Inflammatory macrophage treated with lipopolysaccharide for 4 hours (primary cell): ENCODE data around the gene PTPRCAP.

Experiments used
- DNase-seq: peaks from one replicate; pipeline ENCODE4 v3.0.0-alpha.2; 2020

PTPRCAP gene

DNA sequence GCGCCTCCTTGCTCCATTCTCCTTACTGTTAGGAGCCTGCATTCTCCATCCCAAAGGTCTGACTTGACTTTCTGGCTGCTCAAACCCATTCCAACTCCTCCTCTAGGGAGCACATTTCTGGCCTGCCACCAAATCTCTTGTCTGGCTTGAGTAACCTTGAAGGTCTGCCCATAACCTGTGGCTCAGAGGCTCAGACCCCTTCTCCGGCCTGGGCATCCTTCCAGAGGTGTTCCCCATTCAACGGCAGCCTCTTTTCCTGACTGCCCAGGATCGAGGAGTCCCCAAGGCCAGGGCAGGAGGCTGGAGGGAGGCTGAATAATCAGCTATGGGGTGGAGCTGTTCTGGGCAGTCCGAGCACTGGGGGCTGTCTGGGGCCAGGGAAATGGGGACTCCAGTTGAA lies 43.5 kb downstream of the PTPRCAP start:
- no peak for DNase-seq

DNA sequence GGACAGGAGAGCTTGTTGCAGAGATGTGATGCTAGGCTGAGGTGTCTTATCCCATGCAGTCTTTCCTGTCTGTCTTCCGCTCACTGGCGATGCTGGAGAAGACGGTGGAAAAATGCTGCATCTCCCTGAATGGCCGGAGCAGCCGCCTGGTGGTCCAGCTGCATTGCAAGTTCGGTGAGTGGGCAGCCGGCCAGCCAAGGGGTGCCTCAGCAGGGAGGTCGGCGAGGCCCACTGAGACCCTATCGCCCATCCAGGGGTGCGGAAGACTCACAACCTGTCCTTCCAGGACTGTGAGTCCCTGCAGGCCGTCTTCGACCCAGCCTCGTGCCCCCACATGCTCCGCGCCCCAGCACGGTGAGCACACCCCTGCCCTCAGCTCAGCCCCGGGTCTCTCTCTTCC lies 44.0 kb downstream of the PTPRCAP start:
- DNase-seq, result no peak

DNA sequence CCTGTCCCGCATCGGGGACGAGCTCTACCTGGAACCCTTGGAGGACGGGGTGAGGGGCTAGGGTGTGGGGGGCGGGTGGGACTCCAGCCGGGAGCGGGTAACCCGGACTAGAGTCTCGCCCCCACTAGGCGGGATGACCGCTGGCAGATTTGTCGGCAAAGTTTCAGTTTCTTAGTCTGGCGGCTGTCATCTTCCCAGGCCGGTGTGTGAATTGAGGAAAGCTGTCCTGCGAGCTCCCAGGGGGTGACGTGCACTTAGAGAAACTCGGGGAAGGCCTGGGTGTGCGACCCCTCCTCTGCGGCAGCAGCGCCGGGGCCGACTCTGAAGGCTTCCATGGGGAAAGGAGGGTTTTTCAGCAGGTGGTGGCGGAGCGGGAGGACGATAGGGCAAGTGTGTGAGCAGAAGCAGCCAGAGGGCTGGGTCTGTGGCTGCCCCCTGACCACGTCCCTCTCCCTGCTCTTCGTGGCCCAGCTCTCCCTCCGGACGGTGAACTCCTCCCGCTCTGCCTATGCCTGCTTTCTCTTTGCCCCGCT lies 45.2 kb downstream of the PTPRCAP start:
- peak; percentile 57 for DNase-seq

DNA sequence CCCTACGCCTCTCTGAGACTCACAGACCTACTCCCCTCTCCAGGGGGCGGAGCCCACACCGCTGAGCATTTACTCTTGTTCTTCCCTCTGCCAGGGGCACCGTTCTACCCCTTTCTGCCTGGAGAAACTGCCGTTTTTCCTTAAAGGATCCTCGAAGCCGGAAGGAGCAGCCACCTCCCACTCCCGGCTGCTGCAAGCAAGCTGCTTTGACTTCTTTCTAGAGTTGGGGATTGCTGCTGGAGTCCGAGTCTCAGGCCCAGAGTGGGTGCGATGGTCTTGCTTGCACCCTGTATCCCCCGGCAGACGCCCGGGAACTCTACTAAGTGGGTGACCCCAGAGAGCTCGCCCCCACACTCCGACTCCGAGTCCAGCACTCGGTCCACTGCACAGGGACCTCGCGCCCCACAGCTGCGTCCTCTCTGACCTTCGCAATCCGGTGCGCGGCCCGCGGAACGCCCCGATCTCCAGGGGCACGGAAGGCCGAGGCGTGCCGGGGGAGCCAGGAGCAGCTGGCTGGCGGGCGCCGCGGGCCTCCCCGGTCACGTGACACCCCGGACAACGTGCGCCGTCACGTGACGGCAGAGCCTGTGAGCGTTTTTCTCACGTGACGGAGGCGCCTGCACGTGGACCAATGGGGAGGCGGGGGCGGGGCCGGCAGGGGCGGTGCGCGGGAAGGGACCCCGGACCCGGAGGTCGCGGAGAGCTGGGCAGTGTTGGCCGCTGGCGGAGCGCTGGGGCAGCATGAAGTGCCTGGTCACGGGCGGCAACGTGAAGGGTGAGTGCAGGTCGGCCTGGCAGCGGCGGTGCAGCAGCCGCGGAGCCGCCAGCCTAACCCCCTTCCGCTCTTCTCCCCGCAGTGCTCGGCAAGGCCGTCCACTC lies 45.9 kb downstream of the PTPRCAP start, which contains the start of gene RAD9A:
TSS of gene RAD9A (plus strand) at position 683 of the 879 bp plus-strand sequence. CDS start at position 742, 59 bp downstream.
- peak; percentile 96 for DNase-seq

DNA sequence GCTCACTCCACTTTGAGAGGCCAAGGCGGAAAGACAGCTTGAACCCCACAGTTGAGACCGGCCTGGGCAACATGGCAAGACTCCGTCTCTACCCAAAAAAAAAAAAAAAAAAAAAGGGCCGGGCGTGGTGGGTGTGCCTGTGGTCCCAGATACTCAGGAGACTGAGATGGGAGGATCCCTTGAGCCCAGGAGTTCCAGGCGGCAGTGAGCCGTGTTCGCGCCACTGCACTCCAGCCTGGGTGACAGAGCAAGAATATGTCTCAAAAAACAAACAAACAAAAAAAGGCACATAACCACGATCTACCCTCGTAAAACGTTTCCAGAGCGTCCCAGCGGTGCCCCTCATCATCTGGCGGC lies 46.6 kb downstream of the PTPRCAP start:
- no peak for DNase-seq

DNA sequence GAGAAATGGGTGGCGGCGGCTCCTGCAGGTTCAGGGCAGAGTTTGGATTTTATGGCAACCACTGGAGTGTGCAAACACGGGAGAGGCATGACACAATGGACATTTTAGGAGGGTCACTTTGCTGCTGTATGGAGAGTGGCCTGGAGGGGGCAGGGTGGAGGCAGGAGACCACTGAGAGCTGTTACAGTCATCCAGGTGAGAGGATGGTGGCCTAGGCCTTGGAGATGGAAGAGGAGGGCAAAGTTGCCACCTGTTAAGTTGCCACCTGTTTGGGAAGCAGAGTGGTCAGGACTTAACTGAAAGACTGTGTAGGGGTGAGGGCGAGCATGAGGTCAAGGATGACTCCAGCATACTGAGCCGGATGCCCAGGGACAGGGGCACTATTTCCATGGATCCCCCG lies 48.0 kb downstream of the PTPRCAP start:
- no peak for DNase-seq

DNA sequence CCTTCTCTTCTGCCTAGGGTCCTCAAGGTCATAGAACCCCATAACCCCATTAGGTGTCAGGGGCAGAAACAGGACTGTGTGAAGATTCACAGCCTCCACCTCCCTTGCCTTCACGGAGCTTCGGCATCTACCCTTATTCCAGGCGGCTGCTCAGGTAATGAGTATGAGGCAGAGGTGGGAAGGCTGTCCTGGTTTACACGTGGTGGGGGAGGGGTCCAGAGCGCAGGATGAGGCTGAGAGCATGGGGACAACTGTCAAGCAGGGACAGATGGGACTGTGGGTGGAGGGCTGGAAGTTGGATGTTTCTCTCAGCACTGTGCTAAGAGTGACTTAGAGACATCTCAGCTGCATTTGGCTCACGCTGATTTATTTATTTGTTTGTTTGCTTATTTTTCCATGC lies 50.0 kb downstream of the PTPRCAP start:
- DNase-seq, result no peak

DNA sequence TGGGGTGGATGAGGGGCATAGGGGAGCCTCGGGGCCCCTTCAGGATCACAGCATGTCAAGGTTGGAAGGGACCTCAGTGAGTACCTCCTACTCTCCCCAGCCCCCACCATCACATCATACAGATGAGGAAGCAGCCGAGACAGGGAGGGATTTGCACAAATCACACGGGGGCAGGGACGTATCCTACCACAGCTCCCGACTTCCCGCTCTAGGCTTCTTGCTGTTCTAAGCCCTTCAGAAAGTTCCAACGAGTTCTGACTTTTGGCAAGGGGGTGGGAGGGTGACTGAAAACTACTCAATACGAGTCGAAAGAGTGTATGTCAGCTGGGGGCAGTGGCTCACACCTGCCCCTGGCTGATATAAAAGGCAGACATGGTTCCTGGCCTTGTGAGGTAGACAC lies 50.4 kb downstream of the PTPRCAP start:
- peak; percentile 51 for DNase-seq
